H1 (cell line): Measurements from ENCODE around the gene LGI4.

Source experiments
- BRCA1 ChIP-seq: IDR thresholded peaks from 2 replicates; pipeline ENCODE4 v1.6.1; 2012; ENCODE audit warnings: low read depth, low read length, improper control_type of control experiment
- E2F6 ChIP-seq: IDR thresholded peaks from 2 replicates; pipeline ENCODE4 v1.6.1; 2012; ENCODE audit warnings: inconsistent platforms
- RXRA ChIP-seq: IDR thresholded peaks from 2 replicates; pipeline ENCODE4 v1.6.1; 2011; ENCODE audit warnings: low read depth, mild to moderate bottlenecking, low read length, moderate library complexity; ENCODE audit not compliant: insufficient read depth
- USF2 ChIP-seq: IDR thresholded peaks from 2 replicates; pipeline ENCODE4 v1.6.1; 2011; ENCODE audit warnings: low read length, improper control_type of control experiment

- no peak for TF ChIP-seq RXRA
- no peak for TF ChIP-seq E2F6
- TF ChIP-seq BRCA1, result no peak
- TF ChIP-seq USF2, result no peak
Measured at GRCh38 chr19:35120492-35120891, 14.4 kb downstream of the LGI4 start.
